A673 (cell line): Measurements from ENCODE around the gene RNU7-1.

ENCODE experiments used
- EZH2 ChIP-seq: fragments of 200-600 bp; sonication (generic); IDR thresholded peaks from 2 replicates; pipeline ENCODE4 v1.6.1; 2017; ENCODE audit warnings: borderline replicate concordance, low read depth, mild to moderate bottlenecking, mixed read lengths, antibody characterized with exemption, low read length; ENCODE audit not compliant: poor library complexity, severe bottlenecking
- TF ChIP-seq, protein P1 (sequence below): fragments of 300-800, 200-600 bp; sonication (generic); conservative IDR thresholded peaks from 2 replicates; pipeline ENCODE4 v1.5.1; 2017; ENCODE audit warnings: low read depth, mild to moderate bottlenecking, antibody characterized with exemption, low read length, moderate library complexity, mixed read lengths

DNA sequence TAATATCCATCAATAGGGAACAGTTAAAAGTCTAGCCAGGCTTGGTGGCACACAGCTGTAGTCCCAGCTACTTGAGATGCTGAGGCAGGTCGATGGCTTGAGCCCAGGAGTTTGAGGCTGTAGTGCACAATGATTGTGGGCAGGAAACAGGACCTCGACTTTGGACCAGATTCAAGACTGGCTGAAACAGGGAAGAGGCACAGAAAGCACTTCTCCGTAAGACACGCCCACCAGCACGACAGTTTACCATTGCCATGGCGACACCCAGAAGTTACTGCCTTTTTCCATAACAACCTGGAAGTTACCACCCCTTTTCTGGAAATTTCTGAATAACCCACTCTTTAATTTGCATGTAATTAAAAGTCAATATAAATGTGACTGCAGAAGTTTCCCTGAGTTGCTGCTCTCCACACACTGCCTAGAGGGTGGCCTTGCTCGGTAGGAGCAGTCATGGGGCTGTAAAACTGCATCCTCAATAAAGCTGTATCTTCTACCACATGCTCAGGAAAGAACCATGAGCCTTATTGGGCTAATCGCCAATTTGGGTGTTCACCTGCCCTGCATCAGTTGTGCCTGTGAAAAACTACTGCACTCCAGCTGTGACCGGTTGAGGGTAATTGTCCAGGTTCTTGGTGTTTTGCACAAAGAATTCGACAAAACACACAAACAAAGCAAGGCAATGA is 43.6 kb upstream of the RNU7-1 start:
- TF ChIP-seq, protein P1, sequence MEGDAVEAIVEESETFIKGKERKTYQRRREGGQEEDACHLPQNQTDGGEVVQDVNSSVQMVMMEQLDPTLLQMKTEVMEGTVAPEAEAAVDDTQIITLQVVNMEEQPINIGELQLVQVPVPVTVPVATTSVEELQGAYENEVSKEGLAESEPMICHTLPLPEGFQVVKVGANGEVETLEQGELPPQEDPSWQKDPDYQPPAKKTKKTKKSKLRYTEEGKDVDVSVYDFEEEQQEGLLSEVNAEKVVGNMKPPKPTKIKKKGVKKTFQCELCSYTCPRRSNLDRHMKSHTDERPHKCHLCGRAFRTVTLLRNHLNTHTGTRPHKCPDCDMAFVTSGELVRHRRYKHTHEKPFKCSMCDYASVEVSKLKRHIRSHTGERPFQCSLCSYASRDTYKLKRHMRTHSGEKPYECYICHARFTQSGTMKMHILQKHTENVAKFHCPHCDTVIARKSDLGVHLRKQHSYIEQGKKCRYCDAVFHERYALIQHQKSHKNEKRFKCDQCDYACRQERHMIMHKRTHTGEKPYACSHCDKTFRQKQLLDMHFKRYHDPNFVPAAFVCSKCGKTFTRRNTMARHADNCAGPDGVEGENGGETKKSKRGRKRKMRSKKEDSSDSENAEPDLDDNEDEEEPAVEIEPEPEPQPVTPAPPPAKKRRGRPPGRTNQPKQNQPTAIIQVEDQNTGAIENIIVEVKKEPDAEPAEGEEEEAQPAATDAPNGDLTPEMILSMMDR = no peak
- no peak for TF ChIP-seq EZH2
